ENCODE results near the gene APLF. TPM values are rescaled to one million over a fixed set of nuclear protein-coding genes. Genes with fewer than 3 reads are reported as not detected.

The APLF gene
- total and polyA plus RNA-seq, 4 donors = 0.18 to 3.8 (median 1.0) TPM

- Histone ChIP-seq H3K4me3 (ENCODE audit: low read depth in 1 of 3, low read length in 3 of 3) (no peak overlapping the region), H3K36me3 (ENCODE audit: control insufficient read depth in 4 of 4, insufficient read depth in 3 of 4, low read depth in 1 of 4, low read length in 3 of 4) (no peaks in the 10 kb centered on the region), H3K9me3 (ENCODE audit: control insufficient read depth in 4 of 4, low read length in 3 of 4) (no peaks in the 10 kb centered on the region), H3K4me1 (ENCODE audit: control insufficient read depth in 4 of 4, insufficient read depth in 4 of 4, low read length in 3 of 4) (no peaks in the 10 kb centered on the region), H3K27ac (ENCODE audit: low read depth in 1 of 2, low read length in 2 of 2) (no peak overlapping the region), H3K27me3 (ENCODE audit: control insufficient read depth in 4 of 4, insufficient read depth in 4 of 4, low read length in 3 of 4) (no peaks in the 10 kb centered on the region), H3K9ac (ENCODE audit: low read depth in 1 of 2, low read length in 2 of 2) (no peak overlapping the region)
- TF ChIP-seq HNF4G (IDR thresholded peaks at IDR 0.05) (no peak), ATF3 (IDR thresholded peaks at IDR 0.05) (no peak), ZBTB33 (IDR thresholded peaks at IDR 0.05) (no peak), NR2F2 (IDR thresholded peaks at IDR 0.05) (no peak), GABPA (IDR thresholded peaks at IDR 0.05 in 1 of 2, conservative IDR thresholded peaks at IDR 0.05 in 1 of 2) (no peak), CTCF (IDR thresholded peaks at IDR 0.05; ENCODE audit: low read depth, low read length, missing input control) (no peak), EGR1 (IDR thresholded peaks at IDR 0.05; ENCODE audit: low read depth in 2 of 2) (no peak), FOXA2 (IDR thresholded peaks at IDR 0.05) (no peak), YY1 (IDR thresholded peaks at IDR 0.05) (no peak), JUND (IDR thresholded peaks at IDR 0.05) (no peak), SP1 (IDR thresholded peaks at IDR 0.05) (no peak), RXRA (IDR thresholded peaks at IDR 0.05) (no peak)
- TF ChIP-seq, protein P1, sequence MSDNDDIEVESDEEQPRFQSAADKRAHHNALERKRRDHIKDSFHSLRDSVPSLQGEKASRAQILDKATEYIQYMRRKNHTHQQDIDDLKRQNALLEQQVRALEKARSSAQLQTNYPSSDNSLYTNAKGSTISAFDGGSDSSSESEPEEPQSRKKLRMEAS (IDR thresholded peaks at IDR 0.05) = no peak
- DNase-seq (ENCODE audit: low spot score) = no peak
These were observed 89.0 kb downstream of the APLF start for GRCh38 chr2:68556381-68556780.

- H3K9me3 ChIP-seq (ENCODE audit: control insufficient read depth in 4 of 4, low read length in 3 of 4) = no peaks in the 10 kb centered on the region
- H3K27ac ChIP-seq (ENCODE audit: low read depth in 1 of 2, low read length in 2 of 2) = no peak overlapping the region
- no peak for DNase-seq (ENCODE audit: low spot score)
- H3K9ac ChIP-seq (ENCODE audit: low read depth in 1 of 2, low read length in 2 of 2) = no peak overlapping the region
- no peaks in the 10 kb centered on the region for H3K36me3 ChIP-seq (ENCODE audit: control insufficient read depth in 4 of 4, insufficient read depth in 3 of 4, low read depth in 1 of 4, low read length in 3 of 4)
- no peaks in the 10 kb centered on the region for H3K4me1 ChIP-seq (ENCODE audit: control insufficient read depth in 4 of 4, insufficient read depth in 4 of 4, low read length in 3 of 4)
- TF ChIP-seq NR2F2 (IDR thresholded peaks at IDR 0.05) (no peak), TAF1 (conservative IDR thresholded peaks at IDR 0.05) (no peak)
- TF ChIP-seq, protein P1 (IDR thresholded peaks at IDR 0.05) = no peak
- H3K27me3 ChIP-seq (ENCODE audit: control insufficient read depth in 4 of 4, insufficient read depth in 4 of 4, low read length in 3 of 4) = no peaks in the 10 kb centered on the region
- no peak overlapping the region for H3K4me3 ChIP-seq (ENCODE audit: low read depth in 1 of 3, low read length in 3 of 3)
- 94% methylated on average over 4 of the region's 4 CpGs for WGBS
These were observed 91.2 kb downstream of the APLF start for GRCh38 chr2:68558576-68558975.

- WGBS = 89% methylated on average over 2 of the region's 2 CpGs
- no peaks in the 10 kb centered on the region for H3K27me3 ChIP-seq (ENCODE audit: control insufficient read depth in 4 of 4, insufficient read depth in 4 of 4, low read length in 3 of 4)
- DNase-seq (ENCODE audit: low spot score) = no peak
- no peak for TF ChIP-seq NR2F2 (IDR thresholded peaks at IDR 0.05)
- TF ChIP-seq GABPA (IDR thresholded peaks at IDR 0.05 in 1 of 2, conservative IDR thresholded peaks at IDR 0.05 in 1 of 2) = no peak
- no peak for TF ChIP-seq SP1 (IDR thresholded peaks at IDR 0.05)
- no peak for TF ChIP-seq HNF4A (conservative IDR thresholded peaks at IDR 0.05)
- TF ChIP-seq EGR1 (IDR thresholded peaks at IDR 0.05; ENCODE audit: low read depth in 2 of 2) = no peak
- no peak for TF ChIP-seq YY1 (IDR thresholded peaks at IDR 0.05)
- no peak for TF ChIP-seq JUND (IDR thresholded peaks at IDR 0.05)
- TF ChIP-seq ZBTB33 (IDR thresholded peaks at IDR 0.05) = no peak
- TF ChIP-seq, protein P2, sequence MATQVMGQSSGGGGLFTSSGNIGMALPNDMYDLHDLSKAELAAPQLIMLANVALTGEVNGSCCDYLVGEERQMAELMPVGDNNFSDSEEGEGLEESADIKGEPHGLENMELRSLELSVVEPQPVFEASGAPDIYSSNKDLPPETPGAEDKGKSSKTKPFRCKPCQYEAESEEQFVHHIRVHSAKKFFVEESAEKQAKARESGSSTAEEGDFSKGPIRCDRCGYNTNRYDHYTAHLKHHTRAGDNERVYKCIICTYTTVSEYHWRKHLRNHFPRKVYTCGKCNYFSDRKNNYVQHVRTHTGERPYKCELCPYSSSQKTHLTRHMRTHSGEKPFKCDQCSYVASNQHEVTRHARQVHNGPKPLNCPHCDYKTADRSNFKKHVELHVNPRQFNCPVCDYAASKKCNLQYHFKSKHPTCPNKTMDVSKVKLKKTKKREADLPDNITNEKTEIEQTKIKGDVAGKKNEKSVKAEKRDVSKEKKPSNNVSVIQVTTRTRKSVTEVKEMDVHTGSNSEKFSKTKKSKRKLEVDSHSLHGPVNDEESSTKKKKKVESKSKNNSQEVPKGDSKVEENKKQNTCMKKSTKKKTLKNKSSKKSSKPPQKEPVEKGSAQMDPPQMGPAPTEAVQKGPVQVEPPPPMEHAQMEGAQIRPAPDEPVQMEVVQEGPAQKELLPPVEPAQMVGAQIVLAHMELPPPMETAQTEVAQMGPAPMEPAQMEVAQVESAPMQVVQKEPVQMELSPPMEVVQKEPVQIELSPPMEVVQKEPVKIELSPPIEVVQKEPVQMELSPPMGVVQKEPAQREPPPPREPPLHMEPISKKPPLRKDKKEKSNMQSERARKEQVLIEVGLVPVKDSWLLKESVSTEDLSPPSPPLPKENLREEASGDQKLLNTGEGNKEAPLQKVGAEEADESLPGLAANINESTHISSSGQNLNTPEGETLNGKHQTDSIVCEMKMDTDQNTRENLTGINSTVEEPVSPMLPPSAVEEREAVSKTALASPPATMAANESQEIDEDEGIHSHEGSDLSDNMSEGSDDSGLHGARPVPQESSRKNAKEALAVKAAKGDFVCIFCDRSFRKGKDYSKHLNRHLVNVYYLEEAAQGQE (IDR thresholded peaks at IDR 0.05) = no peak
- TF ChIP-seq FOXA2 (IDR thresholded peaks at IDR 0.05) = no peak
- TF ChIP-seq FOXA1 (IDR thresholded peaks at IDR 0.05) = no peak
- TF ChIP-seq RXRA (IDR thresholded peaks at IDR 0.05) = no peak
- no peaks in the 10 kb centered on the region for H3K36me3 ChIP-seq (ENCODE audit: control insufficient read depth in 4 of 4, insufficient read depth in 3 of 4, low read depth in 1 of 4, low read length in 3 of 4)
- no peaks in the 10 kb centered on the region for H3K4me1 ChIP-seq (ENCODE audit: control insufficient read depth in 4 of 4, insufficient read depth in 4 of 4, low read length in 3 of 4)
- no peak overlapping the region for H3K27ac ChIP-seq (ENCODE audit: low read depth in 1 of 2, low read length in 2 of 2)
- H3K9me3 ChIP-seq (ENCODE audit: control insufficient read depth in 4 of 4, low read length in 3 of 4) = no peaks in the 10 kb centered on the region
- no peak overlapping the region for H3K9ac ChIP-seq (ENCODE audit: low read depth in 1 of 2, low read length in 2 of 2)
- no peak overlapping the region for H3K4me3 ChIP-seq (ENCODE audit: low read depth in 1 of 3, low read length in 3 of 3)
These were observed 92.3 kb downstream of the APLF start for GRCh38 chr2:68559692-68560091.

Data from liver (tissue), 9 donors.